ENCODE measurements around the gene FOXJ2.

The FOXJ2 gene

GRCh38 chr12:8081251-8081920 is 48.9 kb downstream of the FOXJ2 start:
- TF ChIP-seq GATA3 (IDR thresholded peaks at IDR 0.05; ENCODE audit: low read depth, low read length) (no peak), GATA2 (IDR thresholded peaks at IDR 0.05; ENCODE audit: low read depth, low read length) (no peak)

GRCh38 chr12:8082808-8083100 is 50.2 kb downstream of the FOXJ2 start:
- TF ChIP-seq GATA2 (IDR thresholded peaks at IDR 0.05; ENCODE audit: low read depth, low read length) (no peak), GATA3 (IDR thresholded peaks at IDR 0.05; ENCODE audit: low read depth, low read length) (no peak)

- no peak for TF ChIP-seq GATA3 (IDR thresholded peaks at IDR 0.05; ENCODE audit: low read depth, low read length)
- TF ChIP-seq GATA2 (IDR thresholded peaks at IDR 0.05; ENCODE audit: low read depth, low read length), result no peak
These were observed 55.1 kb downstream of the FOXJ2 start for GRCh38 chr12:8087666-8088065.

GRCh38 chr12:8088574-8088973 is 56.1 kb downstream of the FOXJ2 start:
- no peak for TF ChIP-seq GATA2 (IDR thresholded peaks at IDR 0.05; ENCODE audit: low read depth, low read length)
- no peak for TF ChIP-seq GATA3 (IDR thresholded peaks at IDR 0.05; ENCODE audit: low read depth, low read length)

- TF ChIP-seq GATA3 (IDR thresholded peaks at IDR 0.05; ENCODE audit: low read depth, low read length), result no peak
These were observed 57.2 kb downstream of the FOXJ2 start for GRCh38 chr12:8089716-8090115.

- TF ChIP-seq GATA2 (IDR thresholded peaks at IDR 0.05; ENCODE audit: low read depth, low read length) (no peak), GATA3 (IDR thresholded peaks at IDR 0.05; ENCODE audit: low read depth, low read length) (no peak)
These were observed 60.8 kb downstream of the FOXJ2 start for GRCh38 chr12:8093291-8093690.

GRCh38 chr12:8096281-8096915 is 63.9 kb downstream of the FOXJ2 start:
- TF ChIP-seq GATA2 (IDR thresholded peaks at IDR 0.05; ENCODE audit: low read depth, low read length) (no peak), GATA3 (IDR thresholded peaks at IDR 0.05; ENCODE audit: low read depth, low read length) (no peak)

- TF ChIP-seq GATA3 (IDR thresholded peaks at IDR 0.05; ENCODE audit: low read depth, low read length), result no peak
- TF ChIP-seq GATA2 (IDR thresholded peaks at IDR 0.05; ENCODE audit: low read depth, low read length), result no peak
These were observed 66.7 kb downstream of the FOXJ2 start for GRCh38 chr12:8099235-8099634.
